ENCODE measurements around the gene DDC.

GRCh38 chr7:50534690-50535290, 30.4 kb downstream of the DDC start:
- TF ChIP-seq POLR2A (IDR thresholded peaks at IDR 0.05; ENCODE audit: low read length) (peak; percentile 56), GATA1 (IDR thresholded peaks at IDR 0.05; ENCODE audit: low read depth, low read length) (no peak)
